Measurements from ENCODE around the gene NRF1.

The NRF1 gene

DNA sequence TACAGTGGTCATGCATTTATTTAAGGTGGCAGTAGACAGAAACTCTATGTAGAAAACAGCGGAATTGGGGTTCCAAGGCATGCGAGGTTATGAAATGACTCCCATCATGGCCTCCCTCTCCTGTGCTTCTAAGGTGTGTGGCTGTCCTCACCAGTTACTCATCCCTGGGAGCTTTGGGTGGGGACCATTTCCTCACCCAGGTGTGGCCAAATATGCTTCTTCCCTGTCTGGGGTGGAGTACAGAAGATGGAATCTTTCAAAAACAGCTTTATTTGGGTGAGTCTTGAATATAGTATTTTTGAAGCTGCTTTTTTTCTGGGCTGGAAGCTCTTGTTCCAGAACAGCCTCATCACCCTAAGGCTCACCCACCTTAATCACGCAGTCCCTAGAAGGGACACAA lies 139.0 kb downstream of the NRF1 start:
- ChIA-PET POLR2A (no interaction called here), CTCF (no interaction called here)
- H3K4me3 ChIP-seq (ENCODE audit: low read depth, low read length): no peak overlapping the region
- no peak for DNase-seq (ENCODE audit: low read depth, low spot score)
- TF ChIP-seq, protein P1, sequence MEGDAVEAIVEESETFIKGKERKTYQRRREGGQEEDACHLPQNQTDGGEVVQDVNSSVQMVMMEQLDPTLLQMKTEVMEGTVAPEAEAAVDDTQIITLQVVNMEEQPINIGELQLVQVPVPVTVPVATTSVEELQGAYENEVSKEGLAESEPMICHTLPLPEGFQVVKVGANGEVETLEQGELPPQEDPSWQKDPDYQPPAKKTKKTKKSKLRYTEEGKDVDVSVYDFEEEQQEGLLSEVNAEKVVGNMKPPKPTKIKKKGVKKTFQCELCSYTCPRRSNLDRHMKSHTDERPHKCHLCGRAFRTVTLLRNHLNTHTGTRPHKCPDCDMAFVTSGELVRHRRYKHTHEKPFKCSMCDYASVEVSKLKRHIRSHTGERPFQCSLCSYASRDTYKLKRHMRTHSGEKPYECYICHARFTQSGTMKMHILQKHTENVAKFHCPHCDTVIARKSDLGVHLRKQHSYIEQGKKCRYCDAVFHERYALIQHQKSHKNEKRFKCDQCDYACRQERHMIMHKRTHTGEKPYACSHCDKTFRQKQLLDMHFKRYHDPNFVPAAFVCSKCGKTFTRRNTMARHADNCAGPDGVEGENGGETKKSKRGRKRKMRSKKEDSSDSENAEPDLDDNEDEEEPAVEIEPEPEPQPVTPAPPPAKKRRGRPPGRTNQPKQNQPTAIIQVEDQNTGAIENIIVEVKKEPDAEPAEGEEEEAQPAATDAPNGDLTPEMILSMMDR (IDR thresholded peaks at IDR 0.05; ENCODE audit: insufficient read depth, low read length, missing control alignments): no peak

DNA sequence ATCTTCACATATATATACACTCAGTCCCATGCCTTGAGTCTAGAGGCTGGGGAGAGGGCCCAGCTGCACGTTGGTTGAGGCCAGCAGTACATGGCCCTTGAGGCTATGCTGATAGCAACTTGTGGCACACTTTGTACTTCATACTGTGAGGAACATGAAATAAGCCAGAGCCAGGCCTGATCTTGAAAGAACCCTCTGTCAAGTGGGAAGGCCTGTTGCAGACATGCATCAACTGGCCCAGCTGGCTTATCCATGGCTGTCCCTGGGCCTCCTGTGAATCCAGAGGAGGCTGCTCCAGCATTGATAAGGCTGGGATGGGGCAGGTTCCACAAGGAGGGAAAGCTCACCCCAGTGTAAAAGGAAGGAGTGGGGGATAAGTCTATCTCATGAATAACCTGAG lies 140.4 kb downstream of the NRF1 start:
- TF ChIP-seq, protein P1 (IDR thresholded peaks at IDR 0.05; ENCODE audit: insufficient read depth, low read length, missing control alignments): no peak
- CTCF ChIA-PET: no interaction called here
- no peak for DNase-seq (ENCODE audit: low read depth, low spot score)
- H3K4me3 ChIP-seq (ENCODE audit: low read depth, low read length): no peak overlapping the region
- POLR2A ChIA-PET: no interaction called here

DNA sequence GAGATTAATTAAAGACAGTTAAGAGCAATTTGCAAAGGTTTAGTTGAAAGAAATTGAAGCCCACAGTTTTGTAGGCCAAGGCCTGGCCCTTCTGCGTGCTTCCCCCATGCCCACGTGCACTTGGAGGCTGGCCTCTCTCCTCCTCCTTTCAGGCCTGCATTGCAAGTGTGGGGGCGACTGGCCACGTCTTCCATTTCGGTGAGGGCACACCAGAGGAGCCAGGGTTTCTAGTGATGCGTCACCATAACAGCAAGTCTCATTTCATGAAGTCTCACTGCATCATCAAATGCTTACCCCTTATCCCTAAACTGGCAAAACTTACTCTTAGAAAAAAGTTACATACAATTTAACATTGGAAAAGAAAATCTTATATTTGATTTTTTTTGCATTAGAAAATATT lies 141.2 kb downstream of the NRF1 start:
- CTCF ChIA-PET: no interaction called here
- no peak overlapping the region for H3K4me3 ChIP-seq (ENCODE audit: low read depth, low read length)
- POLR2A ChIA-PET: no interaction called here
- no peak for DNase-seq (ENCODE audit: low read depth, low spot score)
- TF ChIP-seq, protein P1 (IDR thresholded peaks at IDR 0.05; ENCODE audit: insufficient read depth, low read length, missing control alignments): no peak

DNA sequence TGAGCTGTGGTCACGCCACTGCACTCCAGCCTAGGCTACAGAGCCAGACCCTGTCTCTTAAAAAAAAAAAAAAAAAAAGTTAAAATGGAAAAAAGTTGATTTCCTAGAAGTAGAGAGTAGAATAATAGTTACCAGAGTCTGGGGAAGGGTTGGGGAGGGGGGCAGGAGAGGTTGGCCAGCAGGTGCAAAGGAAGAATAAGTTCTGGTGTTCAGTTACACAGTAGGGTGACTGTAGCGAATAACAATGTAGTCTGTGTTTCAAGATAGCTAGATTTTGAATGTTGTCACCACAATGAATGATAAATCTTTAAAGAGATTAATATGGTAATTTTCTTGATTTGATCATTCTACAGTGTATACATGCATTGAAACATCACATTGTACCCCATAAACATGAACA lies 142.9 kb downstream of the NRF1 start:
- ChIA-PET CTCF (no interaction called here), POLR2A (no interaction called here)
- no peak overlapping the region for H3K4me3 ChIP-seq (ENCODE audit: low read depth, low read length)
- DNase-seq (ENCODE audit: low read depth, low spot score): no peak
- TF ChIP-seq, protein P1 (IDR thresholded peaks at IDR 0.05; ENCODE audit: insufficient read depth, low read length, missing control alignments): no peak

DNA sequence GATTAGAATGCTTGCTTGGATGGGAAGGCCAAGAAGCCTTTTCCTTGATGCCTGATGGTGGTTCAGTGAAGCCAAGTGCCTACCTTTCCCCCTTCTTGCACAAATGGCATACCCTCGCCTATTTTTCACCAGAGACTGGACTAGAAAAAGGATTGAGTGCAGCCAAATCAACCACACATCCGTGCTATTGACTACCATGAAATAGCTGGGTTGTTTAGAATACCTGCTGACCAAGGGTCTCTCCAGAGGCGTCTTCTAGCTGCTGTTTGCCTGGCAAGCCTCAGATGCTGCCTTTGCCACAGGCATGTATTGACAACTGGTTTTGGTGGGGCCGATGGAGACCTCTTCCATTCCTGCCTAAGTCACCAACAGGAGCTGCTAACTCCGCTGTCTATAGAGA lies 146.5 kb downstream of the NRF1 start:
- ChIA-PET CTCF (interaction anchor here (1.0 kb wide), 1 partner anchor 72 kb away, joined by 3 read pairs; no protein-coding TSS in a partner anchor), POLR2A (no interaction called here)
- no peak overlapping the region for H3K4me3 ChIP-seq (ENCODE audit: low read depth, low read length)
- TF ChIP-seq, protein P1 (IDR thresholded peaks at IDR 0.05; ENCODE audit: insufficient read depth, low read length, missing control alignments): no peak
- DNase-seq (ENCODE audit: low read depth, low spot score): no peak

DNA sequence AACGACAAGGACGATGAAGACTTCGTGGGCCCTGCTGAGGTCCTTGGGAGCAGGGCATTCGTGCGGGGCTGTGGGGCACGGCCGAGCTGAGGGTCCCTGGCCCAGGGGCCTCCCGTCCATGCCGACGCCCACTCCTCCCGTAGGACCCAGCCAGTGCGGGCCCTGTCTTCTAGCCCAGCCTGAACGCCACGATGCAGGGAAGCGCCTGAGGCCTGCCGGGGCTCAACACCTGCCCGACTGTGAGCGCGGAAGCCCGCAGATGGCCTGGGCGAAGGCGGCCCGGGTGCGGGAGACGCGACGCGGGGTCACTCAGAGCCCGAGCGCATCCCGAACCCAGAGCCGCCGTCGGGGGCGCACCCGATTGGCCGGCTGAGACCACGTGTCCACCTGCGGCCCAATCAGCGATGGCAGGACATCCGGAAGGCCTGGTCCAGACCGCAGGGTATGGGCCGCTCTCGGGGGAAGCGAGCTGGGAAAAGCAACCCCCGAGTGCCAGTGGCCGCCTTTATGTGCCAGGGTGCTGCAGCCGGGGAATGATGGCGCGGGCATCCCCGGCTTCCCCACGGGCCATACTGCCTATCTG lies 151.0 kb downstream of the NRF1 start:
- DNase-seq (ENCODE audit: low read depth, low spot score): no peak
- CTCF ChIA-PET: interaction anchor here (1.8 kb wide), 1 partner anchor 62 kb away, joined by 4 read pairs; no protein-coding TSS in a partner anchor
- no peak overlapping the region for H3K4me3 ChIP-seq (ENCODE audit: low read depth, low read length)
- TF ChIP-seq, protein P1 (IDR thresholded peaks at IDR 0.05; ENCODE audit: insufficient read depth, low read length, missing control alignments): no peak
- POLR2A ChIA-PET: no interaction called here

Data from AG04449 (cell line).